Measurements from ENCODE around the gene GRB10. TPM values are rescaled to one million over a fixed set of nuclear protein-coding genes. Genes with fewer than 3 reads are reported as not detected.
A peak's percentile ranks its signal among the peaks of the same experiment; 100 is the strongest.

Gene GRB10
- total and polyA plus RNA-seq, 2 of the 8 experiments (the other 6 are each of a cell fraction or from before 2014, with no cell fraction given): 35.7 to 97.0 TPM

- Histone ChIP-seq H3K23ac (ENCODE audit: insufficient read length) (no peak overlapping the region), H2BK20ac (ENCODE audit: low read length) (no peak overlapping the region), H3K4ac (replicated peaks; ENCODE audit: insufficient read length, low read depth, low read length) (no peak overlapping the region), H3K4me2 (ENCODE audit: insufficient read depth in 1 of 2, low read depth in 2 of 2, low read length in 2 of 2) (peak overlapping the region; percentile 12 to 45; a peak in 3 of 4 replicates), H2BK12ac (ENCODE audit: low read depth, low read length) (no peak overlapping the region), H3K4me3 (ENCODE audit: extremely low read depth in 1 of 4, insufficient read depth in 2 of 4, low read depth in 3 of 4, low read length in 4 of 4) (no peak overlapping the region; a peak in 1 of 8 replicates), H3K27ac (ENCODE audit: low read depth, low read length) (no peak overlapping the region), H3K79me1 (ENCODE audit: low read depth, low read length) (no peaks in the 10 kb centered on the region), H2AK5ac (ENCODE audit: low read depth, low read length) (no peak overlapping the region), H3K18ac (ENCODE audit: extremely low read depth, low read length) (no peak overlapping the region), H3K79me2 (ENCODE audit: control insufficient read depth in 1 of 2, insufficient read depth in 2 of 2, low read length in 2 of 2) (no peaks in the 10 kb centered on the region), H2BK15ac (ENCODE audit: low read length) (no peak overlapping the region), H4K5ac (ENCODE audit: insufficient read length, low read depth, low read length) (no peak overlapping the region), H4K20me1 (replicated peaks in 1 of 2; ENCODE audit: control insufficient read depth in 1 of 2, insufficient read depth in 2 of 2, low read length in 2 of 2) (no peaks in the 10 kb centered on the region), H4K91ac (replicated peaks; ENCODE audit: insufficient read length, low read length) (no peak overlapping the region), H3K9me3 (ENCODE audit: insufficient read depth in 2 of 2, low read depth in 1 of 2, low read length in 1 of 2) (no peaks in the 10 kb centered on the region), H3K36me3 (ENCODE audit: control insufficient read depth in 2 of 4, insufficient read depth in 4 of 4, low read length in 3 of 4) (no peaks in the 10 kb centered on the region), H4K8ac (ENCODE audit: extremely low read depth, insufficient read depth, low read length) (no peak overlapping the region), H3K14ac (ENCODE audit: insufficient read length) (no peak overlapping the region), H3K27me3 (replicated peaks in 1 of 4; ENCODE audit: control insufficient read depth in 3 of 4, extremely low read depth in 1 of 4, insufficient read depth in 3 of 4, low read length in 3 of 4) (no peaks in the 10 kb centered on the region; a peak in 1 of 7 replicates), H3K23me2 (ENCODE audit: low read depth, low read length) (no peaks in the 10 kb centered on the region), H3K9ac (replicated peaks in 1 of 4; ENCODE audit: extremely low read depth in 1 of 4, low read depth in 3 of 4, low read length in 3 of 4) (no peak overlapping the region), H2AFZ (ENCODE audit: low read length) (no peak overlapping the region), H2BK120ac (replicated peaks; ENCODE audit: low read depth, low read length) (no peak overlapping the region), H3K4me1 (replicated peaks in 1 of 4; ENCODE audit: control insufficient read depth in 3 of 4, insufficient read depth in 4 of 4, low read length in 3 of 4) (peaks cover 3 to 15% (median 9%) of the 10 kb centered on the region in 4 experiments; a peak in 6 of 7 replicates), H3K56ac (replicated peaks; ENCODE audit: insufficient read length, low read depth, low read length) (no peak overlapping the region), H2BK5ac (ENCODE audit: low read depth, low read length) (no peak overlapping the region)
- POLR2A ChIA-PET (ENCODE audit: partially characterized antibody): interaction anchor here (1.3 to 1.6 kb wide), 4 partner anchors 12 to 21 kb away, joined by 3 to 5 read pairs (median 4); no protein-coding TSS in a partner anchor
- no peak for DNase-seq (ENCODE audit: low read depth in 1 of 2, low spot score in 2 of 2)
- no peak for FAIRE-seq
- TF ChIP-seq BRCA1 (IDR thresholded peaks at IDR 0.05; ENCODE audit: low read depth, low read length): no peak
- TF ChIP-seq RAD21 (IDR thresholded peaks at IDR 0.05 in 1 of 2, conservative IDR thresholded peaks at IDR 0.05 in 1 of 2; ENCODE audit: low read depth in 2 of 2, low read length in 2 of 2): no peak
- no peak for TF ChIP-seq TAF7 (optimal IDR thresholded peaks at IDR 0.05; ENCODE audit: borderline replicate concordance, low read depth, low read length)
- no peak for TF ChIP-seq SIRT6 (IDR thresholded peaks at IDR 0.05; ENCODE audit: low read length)
- no peak for TF ChIP-seq CHD2 (IDR thresholded peaks at IDR 0.05; ENCODE audit: low read length)
- TF ChIP-seq GABPA (IDR thresholded peaks at IDR 0.05; ENCODE audit: borderline replicate concordance, insufficient read depth, low read length): no peak
- no peak for TF ChIP-seq USF2 (IDR thresholded peaks at IDR 0.05; ENCODE audit: low read length)
- TF ChIP-seq TCF12 (IDR thresholded peaks at IDR 0.05; ENCODE audit: low read depth, low read length): no peak
- TF ChIP-seq SP4 (IDR thresholded peaks at IDR 0.05; ENCODE audit: low read length): no peak
- TF ChIP-seq JUND (IDR thresholded peaks at IDR 0.05; ENCODE audit: low read length): no peak
- TF ChIP-seq GTF2F1 (IDR thresholded peaks at IDR 0.05; ENCODE audit: borderline replicate concordance, low read depth, low read length): no peak
- no peak for TF ChIP-seq EGR1 (IDR thresholded peaks at IDR 0.05; ENCODE audit: borderline replicate concordance, low read depth, low read length)
- no peak for TF ChIP-seq TEAD4 (IDR thresholded peaks at IDR 0.05; ENCODE audit: low read depth, low read length)
- no peak for TF ChIP-seq HDAC6 (IDR thresholded peaks at IDR 0.05; ENCODE audit: low read depth, low read length)
- 29% methylated on average over 6 of the region's 6 CpGs; no CpG with 5 or more reads in 1 of the 2 experiments for WGBS, 2 experiments (ENCODE audit: extremely low coverage in 1 of 2, insufficient coverage in 1 of 2, insufficient read length in 1 of 2, insufficient replicate concordance in 2 of 2, low coverage in 1 of 2, low lambda C conversion rate in 2 of 2, missing lambda C conversion rate in 1 of 2)
- CTCF ChIA-PET (ENCODE audit: partially characterized antibody): interaction anchor here (1.0 to 1.1 kb wide), 2 partner anchors 22 to 188 kb away, joined by 3 read pairs; no protein-coding TSS in a partner anchor
Measured at GRCh38 chr7:50812094-50812493, 29.4 kb upstream of the GRB10 start.

Measured in H1 (cell line).